PC-3 (cell line): ENCODE data around the gene BHLHE23.

Source experiments
- EZH2 ChIP-seq: fragments of 300-600 bp; sonication (generic); IDR thresholded peaks from one replicate; pipeline ENCODE4 v1.6.1; 2017; ENCODE audit warnings: antibody characterized with exemption, mild to moderate bottlenecking, low read length; ENCODE audit not compliant: unreplicated experiment
- TF ChIP-seq, protein P1 (sequence below): fragments of 300-600 bp; sonication (generic); conservative IDR thresholded peaks from 2 replicates; pipeline ENCODE4 v1.5.1; 2017; ENCODE audit warnings: antibody characterized with exemption, low read depth, mild to moderate bottlenecking, low read length

DNA sequence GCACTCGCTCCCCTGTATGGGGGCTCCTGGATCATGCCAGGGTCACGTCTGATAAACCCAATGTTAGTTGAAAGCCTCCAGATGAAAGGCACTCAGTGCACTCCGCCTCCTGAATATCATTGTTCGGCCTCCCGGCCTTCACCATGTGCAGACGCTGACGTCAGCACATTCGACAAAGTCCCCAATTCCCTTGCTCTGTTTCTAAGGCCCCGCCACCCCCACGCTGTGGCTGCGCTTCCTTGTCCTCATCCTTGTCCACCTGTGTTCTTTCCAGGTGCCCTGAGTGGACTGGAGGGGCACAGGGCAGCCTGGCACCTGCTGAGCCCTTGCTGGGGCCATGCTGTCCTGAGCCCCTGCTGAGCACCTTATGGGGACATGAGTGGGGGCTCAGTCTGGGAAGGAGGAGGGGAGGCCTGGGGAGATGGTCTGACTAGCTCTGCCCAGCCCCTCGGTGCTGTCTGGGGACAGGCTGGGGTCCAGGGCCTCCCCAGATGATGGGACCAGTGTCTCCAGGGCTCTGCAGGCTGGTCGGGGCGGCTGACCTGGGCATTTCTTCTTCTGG lies 9.8 kb upstream of the BHLHE23 start:
- TF ChIP-seq, protein P1, sequence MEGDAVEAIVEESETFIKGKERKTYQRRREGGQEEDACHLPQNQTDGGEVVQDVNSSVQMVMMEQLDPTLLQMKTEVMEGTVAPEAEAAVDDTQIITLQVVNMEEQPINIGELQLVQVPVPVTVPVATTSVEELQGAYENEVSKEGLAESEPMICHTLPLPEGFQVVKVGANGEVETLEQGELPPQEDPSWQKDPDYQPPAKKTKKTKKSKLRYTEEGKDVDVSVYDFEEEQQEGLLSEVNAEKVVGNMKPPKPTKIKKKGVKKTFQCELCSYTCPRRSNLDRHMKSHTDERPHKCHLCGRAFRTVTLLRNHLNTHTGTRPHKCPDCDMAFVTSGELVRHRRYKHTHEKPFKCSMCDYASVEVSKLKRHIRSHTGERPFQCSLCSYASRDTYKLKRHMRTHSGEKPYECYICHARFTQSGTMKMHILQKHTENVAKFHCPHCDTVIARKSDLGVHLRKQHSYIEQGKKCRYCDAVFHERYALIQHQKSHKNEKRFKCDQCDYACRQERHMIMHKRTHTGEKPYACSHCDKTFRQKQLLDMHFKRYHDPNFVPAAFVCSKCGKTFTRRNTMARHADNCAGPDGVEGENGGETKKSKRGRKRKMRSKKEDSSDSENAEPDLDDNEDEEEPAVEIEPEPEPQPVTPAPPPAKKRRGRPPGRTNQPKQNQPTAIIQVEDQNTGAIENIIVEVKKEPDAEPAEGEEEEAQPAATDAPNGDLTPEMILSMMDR, result no peak
- no peak for TF ChIP-seq EZH2
